Neural progenitor cell (in vitro differentiated cells): Measurements from ENCODE around the gene BTRC. TPM values are rescaled to one million over a fixed set of nuclear protein-coding genes. Genes with fewer than 3 reads are reported as not detected.

ENCODE experiments used
- DNase-seq: peaks from one replicate; pipeline ENCODE4 v3.0.0-alpha.2; 2016; ENCODE audit warnings: low spot score
- H2AFZ ChIP-seq: fragments of 200-600 bp; sonication (generic); replicated peaks from 2 replicates; pipeline ENCODE4 v1.6.1; 2016; ENCODE audit warnings: antibody characterized with exemption
- H3F3A ChIP-seq: fragments of 200-600 bp; sonication (generic); 2 replicates; pipeline ENCODE4 v1.6.1; 2016; ENCODE audit warnings: antibody characterized with exemption, low read depth
- H3K27ac ChIP-seq: fragments of 200-600 bp; sonication (generic); 2 replicates; pipeline ENCODE4 v1.5.1; 2016; ENCODE audit warnings: mild to moderate bottlenecking
- H3K27me3 ChIP-seq: fragments of 200-600 bp; sonication (generic); 2 replicates; pipeline ENCODE4 v1.6.1; 2016; ENCODE audit warnings: mild to moderate bottlenecking, moderate library complexity
- H3K36me3 ChIP-seq: fragments of 200-600 bp; sonication (generic); 2 replicates; pipeline ENCODE4 v1.5.1; 2016
- H3K4me1 ChIP-seq: fragments of 200-600 bp; sonication (generic); 2 replicates; pipeline ENCODE4 v1.6.1; 2016; ENCODE audit warnings: mixed run types
- H3K4me2 ChIP-seq: fragments of 200-600 bp; sonication (generic); 2 replicates; pipeline ENCODE4 v1.6.1; 2016
- H3K4me3 ChIP-seq: fragments of 200-600 bp; sonication (generic); 2 replicates; pipeline ENCODE4 v1.5.1; 2016
- H3K79me2 ChIP-seq: fragments of 200-600 bp; sonication (generic); 2 replicates; pipeline ENCODE4 v1.6.1; 2016; ENCODE audit warnings: low read depth
- H3K9ac ChIP-seq: fragments of 200-600 bp; sonication (generic); 2 replicates; pipeline ENCODE4 v1.6.1; 2016
- H3K9me3 ChIP-seq: fragments of 200-600 bp; sonication (generic); 2 replicates; pipeline ENCODE4 v1.5.1; 2016; ENCODE audit warnings: low read depth
- H4K20me1 ChIP-seq: fragments of 200-600 bp; sonication (generic); 2 replicates; pipeline ENCODE4 v1.6.1; 2016; ENCODE audit warnings: low read depth
- H3K27ac Mint-ChIP-seq: 3 replicates; pipeline ENCODE4 v1.8.0; 2021; ENCODE audit warnings: mixed read lengths
- H3K27me3 Mint-ChIP-seq: 2 replicates; pipeline ENCODE4 v1.8.0; 2022; ENCODE audit warnings: low read depth, mild to moderate bottlenecking, inconsistent platforms, moderate library complexity, mixed read lengths; ENCODE audit not compliant: insufficient read depth
- H3K36me3 Mint-ChIP-seq: 3 replicates; pipeline ENCODE4 v1.8.0; 2021; ENCODE audit warnings: mixed read lengths
- H3K4me1 Mint-ChIP-seq: 3 replicates; pipeline ENCODE4 v1.8.0; 2021; ENCODE audit warnings: mixed read lengths
- H3K4me3 Mint-ChIP-seq: 3 replicates; pipeline ENCODE4 v1.8.0; 2021; ENCODE audit warnings: mild to moderate bottlenecking, moderate library complexity, mixed read lengths
- H3K9me3 Mint-ChIP-seq: 3 replicates; pipeline ENCODE4 v1.8.0; 2020; ENCODE audit warnings: mixed read lengths
- EZH2 ChIP-seq: fragments of 200-600 bp; sonication (generic); IDR thresholded peaks from 2 replicates; pipeline ENCODE4 v1.6.1; 2017; ENCODE audit warnings: antibody characterized with exemption, mild to moderate bottlenecking, moderate library complexity
- EZH2phosphoT487 ChIP-seq: fragments of 200-600 bp; sonication (generic); IDR thresholded peaks from 2 replicates; pipeline ENCODE4 v1.6.1; 2017; ENCODE audit warnings: antibody characterized with exemption
- total RNA-seq: library from RNA; depleted of rRNA; stranded (reverse); fragments of >200 nt; gene quantifications from 2 replicates; pipeline ENCODE4 v1.2.3, GENCODE V29; 2015; ENCODE audit warnings: low replicate concordance
- TF ChIP-seq, protein P1 (sequence below): fragments of 200-600 bp; sonication (generic); IDR thresholded peaks from 2 replicates; pipeline ENCODE4 v1.5.1; 2017; ENCODE audit warnings: antibody characterized with exemption, mild to moderate bottlenecking

BTRC gene
- total RNA-seq, 1 donor from 2014 or later = 25.4 TPM

DNA sequence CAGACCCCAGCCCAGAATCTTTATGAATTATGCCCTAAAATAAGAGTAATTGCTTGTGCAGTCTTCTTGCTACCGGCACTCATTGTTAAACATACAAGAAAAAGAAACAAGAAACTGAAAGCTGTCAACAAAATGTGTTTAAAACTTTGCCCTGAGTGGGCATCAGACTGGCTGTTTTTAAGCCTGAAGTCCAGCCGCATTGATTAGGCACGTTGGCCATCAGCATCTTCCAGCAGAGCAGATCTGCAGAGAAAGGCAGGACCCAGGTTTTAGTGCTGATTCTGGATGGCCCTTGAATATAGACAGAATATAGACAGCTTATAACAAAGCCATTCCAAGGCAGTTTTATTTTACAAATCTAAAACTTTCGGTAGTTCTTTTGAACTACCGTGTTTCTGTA, 131.2 kb downstream of the BTRC start:
- H3K36me3 Mint-ChIP-seq = peaks cover 9% of the 10 kb centered on the region
- peak overlapping the region; percentile 75 for H3K4me2 ChIP-seq
- H3K4me3 ChIP-seq = peak overlapping the region; percentile 42
- peaks cover 32% of the 10 kb centered on the region for H3F3A ChIP-seq
- peaks cover 8% of the 10 kb centered on the region for H3K27me3 ChIP-seq
- H3K4me1 ChIP-seq = peaks cover 44% of the 10 kb centered on the region
- H3K9me3 ChIP-seq = no peaks in the 10 kb centered on the region
- no peak overlapping the region for H3K27ac ChIP-seq
- peak; percentile 28 for DNase-seq
- no peak overlapping the region for H3K27ac Mint-ChIP-seq
- no peak overlapping the region for H3K9ac ChIP-seq
- no peaks in the 10 kb centered on the region for H3K9me3 Mint-ChIP-seq
- no peaks in the 10 kb centered on the region for H3K36me3 ChIP-seq
- H4K20me1 ChIP-seq = no peaks in the 10 kb centered on the region
- TF ChIP-seq EZH2phosphoT487 (no peak), EZH2 (no peak)
- TF ChIP-seq, protein P1, sequence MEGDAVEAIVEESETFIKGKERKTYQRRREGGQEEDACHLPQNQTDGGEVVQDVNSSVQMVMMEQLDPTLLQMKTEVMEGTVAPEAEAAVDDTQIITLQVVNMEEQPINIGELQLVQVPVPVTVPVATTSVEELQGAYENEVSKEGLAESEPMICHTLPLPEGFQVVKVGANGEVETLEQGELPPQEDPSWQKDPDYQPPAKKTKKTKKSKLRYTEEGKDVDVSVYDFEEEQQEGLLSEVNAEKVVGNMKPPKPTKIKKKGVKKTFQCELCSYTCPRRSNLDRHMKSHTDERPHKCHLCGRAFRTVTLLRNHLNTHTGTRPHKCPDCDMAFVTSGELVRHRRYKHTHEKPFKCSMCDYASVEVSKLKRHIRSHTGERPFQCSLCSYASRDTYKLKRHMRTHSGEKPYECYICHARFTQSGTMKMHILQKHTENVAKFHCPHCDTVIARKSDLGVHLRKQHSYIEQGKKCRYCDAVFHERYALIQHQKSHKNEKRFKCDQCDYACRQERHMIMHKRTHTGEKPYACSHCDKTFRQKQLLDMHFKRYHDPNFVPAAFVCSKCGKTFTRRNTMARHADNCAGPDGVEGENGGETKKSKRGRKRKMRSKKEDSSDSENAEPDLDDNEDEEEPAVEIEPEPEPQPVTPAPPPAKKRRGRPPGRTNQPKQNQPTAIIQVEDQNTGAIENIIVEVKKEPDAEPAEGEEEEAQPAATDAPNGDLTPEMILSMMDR = no peak
- peaks cover 14% of the 10 kb centered on the region for H3K27me3 Mint-ChIP-seq
- no peaks in the 10 kb centered on the region for H3K79me2 ChIP-seq
- no peak overlapping the region for H2AFZ ChIP-seq
- H3K4me1 Mint-ChIP-seq = peaks cover 47% of the 10 kb centered on the region
- no peak overlapping the region for H3K4me3 Mint-ChIP-seq

DNA sequence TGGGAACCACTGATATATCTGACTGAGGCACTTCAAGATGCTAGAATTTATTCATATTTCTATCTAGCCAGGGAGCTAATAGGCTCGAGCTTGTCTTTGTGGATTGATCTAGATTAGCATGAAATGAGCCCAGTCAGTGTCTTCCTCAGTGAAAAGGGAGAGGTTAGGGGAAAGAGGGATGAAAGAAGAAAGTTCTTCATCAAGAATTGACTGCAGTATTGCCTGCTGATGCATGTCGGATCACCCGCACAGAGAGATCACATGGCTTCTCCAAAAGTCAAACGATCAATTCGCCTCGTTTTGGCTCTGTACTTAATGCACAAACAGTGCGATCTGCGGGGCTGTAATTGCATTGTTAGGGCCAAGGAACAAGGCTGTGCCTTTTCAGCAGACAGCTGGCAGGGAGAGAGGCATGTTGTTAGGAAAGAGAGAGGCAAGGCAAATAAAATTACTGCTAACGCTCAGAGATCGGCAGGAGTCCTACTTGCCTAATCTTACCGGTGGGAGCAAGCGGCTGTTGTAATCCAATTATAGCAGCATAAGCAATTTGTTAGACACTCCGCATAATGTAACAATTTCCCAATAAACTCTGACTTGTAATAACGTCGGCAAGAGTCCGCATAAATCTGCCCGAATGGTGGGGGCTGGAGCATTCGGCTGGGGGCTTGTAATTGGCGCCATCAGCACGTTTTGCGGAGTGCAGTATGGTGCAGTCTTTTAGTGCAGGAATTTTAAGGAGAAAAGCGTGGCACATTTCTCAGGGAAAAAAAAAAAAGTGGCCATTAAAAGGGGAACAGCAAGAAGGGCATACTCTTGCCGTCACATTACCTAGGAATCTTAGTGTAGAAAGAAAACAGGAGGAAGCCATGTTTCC, 132.0 kb downstream of the BTRC start:
- Histone ChIP-seq H3K36me3 (no peaks in the 10 kb centered on the region), H3K79me2 (no peaks in the 10 kb centered on the region), H3K4me3 (peak overlapping the region; percentile 42), H3K4me2 (peak overlapping the region; percentile 75), H3F3A (peaks cover 32% of the 10 kb centered on the region), H3K4me1 (peaks cover 44% of the 10 kb centered on the region), H3K27me3 (peaks cover 8% of the 10 kb centered on the region), H3K9ac (no peak overlapping the region), H4K20me1 (no peaks in the 10 kb centered on the region), H3K27ac (peak overlapping the region; percentile 32), H2AFZ (no peak overlapping the region), H3K9me3 (no peaks in the 10 kb centered on the region)
- peak overlapping the region; percentile 82 for H3K4me3 Mint-ChIP-seq
- peaks cover 47% of the 10 kb centered on the region for H3K4me1 Mint-ChIP-seq
- H3K36me3 Mint-ChIP-seq = peaks cover 9% of the 10 kb centered on the region
- DNase-seq = peak; percentile 77
- H3K27me3 Mint-ChIP-seq = peaks cover 14% of the 10 kb centered on the region
- TF ChIP-seq EZH2phosphoT487 = no peak
- no peak for TF ChIP-seq EZH2
- TF ChIP-seq, protein P1 = no peak
- no peaks in the 10 kb centered on the region for H3K9me3 Mint-ChIP-seq
- no peak overlapping the region for H3K27ac Mint-ChIP-seq

DNA sequence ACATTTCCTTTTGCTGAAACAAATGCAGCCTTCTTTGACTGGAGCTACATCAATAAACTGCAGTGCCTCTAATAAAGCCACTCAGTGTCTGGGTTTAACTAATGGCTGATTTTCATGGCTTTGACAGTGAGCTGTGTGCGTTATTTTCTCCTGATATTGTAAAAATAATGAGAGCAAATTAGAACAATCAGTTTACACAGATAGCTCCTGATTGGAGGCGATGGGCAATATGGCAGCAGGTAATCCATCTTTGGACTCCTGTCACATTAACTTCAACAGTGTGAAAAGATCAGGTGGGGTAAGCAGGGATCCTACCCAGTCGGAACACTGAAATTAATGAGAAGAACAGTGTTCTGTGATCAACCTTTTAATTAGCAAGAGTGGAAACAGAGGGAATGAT, 133.4 kb downstream of the BTRC start:
- no peak overlapping the region for H3K4me3 Mint-ChIP-seq
- H3K36me3 Mint-ChIP-seq = peaks cover 2% of the 10 kb centered on the region
- peaks cover 14% of the 10 kb centered on the region for H3K27me3 Mint-ChIP-seq

More for the DNA sequence above, 133.4 kb downstream of the BTRC start:
- Histone ChIP-seq H3K79me2 (no peaks in the 10 kb centered on the region), H3K4me2 (peak overlapping the region; percentile 20), H4K20me1 (no peaks in the 10 kb centered on the region), H3F3A (peaks cover 32% of the 10 kb centered on the region), H2AFZ (no peak overlapping the region), H3K4me1 (peaks cover 44% of the 10 kb centered on the region), H3K36me3 (no peaks in the 10 kb centered on the region), H3K9ac (no peak overlapping the region), H3K9me3 (no peaks in the 10 kb centered on the region), H3K4me3 (no peak overlapping the region), H3K27ac (no peak overlapping the region), H3K27me3 (peaks cover 8% of the 10 kb centered on the region)
- no peak overlapping the region for H3K27ac Mint-ChIP-seq
- no peak for DNase-seq
- peaks cover 47% of the 10 kb centered on the region for H3K4me1 Mint-ChIP-seq
- no peaks in the 10 kb centered on the region for H3K9me3 Mint-ChIP-seq
- TF ChIP-seq EZH2 (no peak), EZH2phosphoT487 (no peak)
- TF ChIP-seq, protein P1 = no peak
